Astrocyte (in vitro differentiated cells and primary cell): ENCODE measurements around the gene IQCE.

Experiments used
- EZH2 ChIP-seq: IDR thresholded peaks from 2 replicates; pipeline ENCODE4 v1.6.1; 2012; ENCODE audit warnings: mild to moderate bottlenecking, low read length, inconsistent platforms; ENCODE audit not compliant: insufficient read depth
- TF ChIP-seq, protein P1 (sequence below): IDR thresholded peaks from 2 replicates; pipeline ENCODE4 v1.5.1; 2011; ENCODE audit warnings: low read depth, mild to moderate bottlenecking, inconsistent platforms, low read length, moderate library complexity; ENCODE audit not compliant: insufficient read depth

GRCh38 chr7:2596464-2597272 lies 37.9 kb downstream of the IQCE start:
- TF ChIP-seq, protein P1, sequence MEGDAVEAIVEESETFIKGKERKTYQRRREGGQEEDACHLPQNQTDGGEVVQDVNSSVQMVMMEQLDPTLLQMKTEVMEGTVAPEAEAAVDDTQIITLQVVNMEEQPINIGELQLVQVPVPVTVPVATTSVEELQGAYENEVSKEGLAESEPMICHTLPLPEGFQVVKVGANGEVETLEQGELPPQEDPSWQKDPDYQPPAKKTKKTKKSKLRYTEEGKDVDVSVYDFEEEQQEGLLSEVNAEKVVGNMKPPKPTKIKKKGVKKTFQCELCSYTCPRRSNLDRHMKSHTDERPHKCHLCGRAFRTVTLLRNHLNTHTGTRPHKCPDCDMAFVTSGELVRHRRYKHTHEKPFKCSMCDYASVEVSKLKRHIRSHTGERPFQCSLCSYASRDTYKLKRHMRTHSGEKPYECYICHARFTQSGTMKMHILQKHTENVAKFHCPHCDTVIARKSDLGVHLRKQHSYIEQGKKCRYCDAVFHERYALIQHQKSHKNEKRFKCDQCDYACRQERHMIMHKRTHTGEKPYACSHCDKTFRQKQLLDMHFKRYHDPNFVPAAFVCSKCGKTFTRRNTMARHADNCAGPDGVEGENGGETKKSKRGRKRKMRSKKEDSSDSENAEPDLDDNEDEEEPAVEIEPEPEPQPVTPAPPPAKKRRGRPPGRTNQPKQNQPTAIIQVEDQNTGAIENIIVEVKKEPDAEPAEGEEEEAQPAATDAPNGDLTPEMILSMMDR, result no peak
- no peak for TF ChIP-seq EZH2
